GM12873 (cell line): ENCODE data around the gene LYZ.

Source experiments
- CTCF ChIP-seq: IDR thresholded peaks from 2 replicates; pipeline ENCODE4 v1.5.1; 2012; ENCODE audit warnings: low read depth, mild to moderate bottlenecking, moderate library complexity, low read length, control low read depth; ENCODE audit not compliant: insufficient read depth; ENCODE audit errors: missing control alignments

LYZ gene

GRCh38 chr12:69392179-69392928 is 44.2 kb downstream of the LYZ start:
- TF ChIP-seq CTCF: no peak

- TF ChIP-seq CTCF: no peak
Measured at GRCh38 chr12:69396041-69396440, 47.9 kb downstream of the LYZ start.

GRCh38 chr12:69396963-69397362 is 48.8 kb downstream of the LYZ start:
- no peak for TF ChIP-seq CTCF

GRCh38 chr12:69397978-69398377 is 49.8 kb downstream of the LYZ start:
- no peak for TF ChIP-seq CTCF

- TF ChIP-seq CTCF: no peak
Measured at GRCh38 chr12:69401940-69402339, 53.8 kb downstream of the LYZ start.
